Measurements from ENCODE around the gene DDX49.

DNA sequence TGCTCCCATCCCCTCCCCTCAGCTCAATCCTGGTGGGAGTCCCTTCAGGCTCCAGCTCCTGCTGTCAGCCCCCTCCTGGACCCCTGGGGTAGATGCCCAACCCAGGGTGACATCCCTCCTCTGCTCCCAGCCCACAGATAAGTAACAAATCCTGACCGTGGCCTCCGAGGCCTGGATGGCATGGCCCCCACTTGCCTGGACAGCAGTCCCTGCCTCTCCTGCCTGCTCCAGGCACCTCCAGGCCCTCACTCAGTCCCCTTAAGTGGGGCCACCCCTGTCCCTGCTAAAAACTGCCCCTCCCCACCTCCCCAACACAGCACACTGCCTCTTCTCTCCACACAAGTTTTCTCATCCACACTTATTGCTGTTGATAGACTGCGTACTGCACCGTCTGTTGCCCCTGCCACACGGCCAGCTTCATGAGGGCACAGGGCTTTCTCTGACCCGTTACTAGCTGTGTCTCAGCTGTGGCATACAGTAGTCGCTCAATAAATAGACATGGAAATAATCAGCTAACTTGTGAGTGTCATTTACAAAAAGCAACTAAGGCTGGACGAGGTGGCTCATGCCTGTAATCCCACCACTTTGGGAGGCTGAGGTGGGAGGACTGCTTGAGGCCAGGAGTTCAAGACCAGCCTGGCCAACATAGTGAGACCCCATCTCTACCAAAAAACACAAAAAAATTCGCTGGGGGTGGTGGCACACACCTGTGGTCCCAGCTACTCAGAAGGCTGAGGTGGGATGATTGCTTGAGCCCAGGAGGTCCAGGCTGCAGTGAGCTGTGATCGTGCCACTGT, 29.4 kb upstream of the DDX49 start:
- TF ChIP-seq, protein P1, sequence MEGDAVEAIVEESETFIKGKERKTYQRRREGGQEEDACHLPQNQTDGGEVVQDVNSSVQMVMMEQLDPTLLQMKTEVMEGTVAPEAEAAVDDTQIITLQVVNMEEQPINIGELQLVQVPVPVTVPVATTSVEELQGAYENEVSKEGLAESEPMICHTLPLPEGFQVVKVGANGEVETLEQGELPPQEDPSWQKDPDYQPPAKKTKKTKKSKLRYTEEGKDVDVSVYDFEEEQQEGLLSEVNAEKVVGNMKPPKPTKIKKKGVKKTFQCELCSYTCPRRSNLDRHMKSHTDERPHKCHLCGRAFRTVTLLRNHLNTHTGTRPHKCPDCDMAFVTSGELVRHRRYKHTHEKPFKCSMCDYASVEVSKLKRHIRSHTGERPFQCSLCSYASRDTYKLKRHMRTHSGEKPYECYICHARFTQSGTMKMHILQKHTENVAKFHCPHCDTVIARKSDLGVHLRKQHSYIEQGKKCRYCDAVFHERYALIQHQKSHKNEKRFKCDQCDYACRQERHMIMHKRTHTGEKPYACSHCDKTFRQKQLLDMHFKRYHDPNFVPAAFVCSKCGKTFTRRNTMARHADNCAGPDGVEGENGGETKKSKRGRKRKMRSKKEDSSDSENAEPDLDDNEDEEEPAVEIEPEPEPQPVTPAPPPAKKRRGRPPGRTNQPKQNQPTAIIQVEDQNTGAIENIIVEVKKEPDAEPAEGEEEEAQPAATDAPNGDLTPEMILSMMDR (IDR thresholded peaks at IDR 0.05): no peak
- TF ChIP-seq POLR2AphosphoS5 (IDR thresholded peaks at IDR 0.05) (no peak), POLR2A (IDR thresholded peaks at IDR 0.05) (no peak)

Data from stomach (tissue), 4 donors.